Neural cell (in vitro differentiated cells): ENCODE data around the gene RWDD3. TPM values are rescaled to one million over a fixed set of nuclear protein-coding genes. Genes with fewer than 3 reads are reported as not detected.

Experiments
- H2AFZ ChIP-seq: fragments of 200-600, 300-800 bp; sonication (generic), shearing (Covaris generic); 2 replicates; pipeline ENCODE4 v1.6.0; 2014; ENCODE audit warnings: low read depth, mild to moderate bottlenecking, antibody characterized with exemption, low read length, moderate library complexity
- H3F3A ChIP-seq: fragments of 200-600 bp; shearing (Covaris generic); 2 replicates; pipeline ENCODE4 v1.6.1; 2016; ENCODE audit warnings: mild to moderate bottlenecking, moderate library complexity, mixed read lengths, antibody characterized with exemption, low read length; ENCODE audit not compliant: insufficient read depth, poor library complexity, severe bottlenecking
- H3K27ac ChIP-seq: fragments of 200-600, 300-800 bp; sonication (generic), shearing (Covaris generic); 2 replicates; pipeline ENCODE4 v1.5.1; 2014; ENCODE audit warnings: mild to moderate bottlenecking, low read length, moderate library complexity
- H3K27me3 ChIP-seq: fragments of 300-800, 200-600 bp; sonication (generic), shearing (Covaris generic); 2 replicates; pipeline ENCODE4 v1.6.0; 2014; ENCODE audit warnings: mild to moderate bottlenecking, low read depth, low read length, moderate library complexity; ENCODE audit not compliant: insufficient read depth
- H3K36me3 ChIP-seq: fragments of 300-800, 200-600 bp; sonication (generic), shearing (Covaris generic); 2 replicates; pipeline ENCODE4 v1.5.1; 2014; ENCODE audit warnings: mild to moderate bottlenecking, antibody characterized with exemption, low read length, moderate library complexity; ENCODE audit not compliant: insufficient read depth
- H3K4me2 ChIP-seq: fragments of 300-800, 200-600 bp; sonication (generic), shearing (Covaris generic); 2 replicates; pipeline ENCODE4 v1.6.0; 2014; ENCODE audit warnings: mild to moderate bottlenecking, low read length
- H3K4me3 ChIP-seq: fragments of 300-800, 200-600 bp; sonication (generic), shearing (Covaris generic); 2 replicates; pipeline ENCODE4 v1.5.1; 2014; ENCODE audit warnings: mild to moderate bottlenecking, low read length, moderate library complexity
- H3K79me2 ChIP-seq: fragments of 200-600 bp; shearing (Covaris generic); replicated peaks from 2 replicates; pipeline ENCODE4 v1.6.0; 2014; ENCODE audit warnings: mild to moderate bottlenecking, low read length, moderate library complexity; ENCODE audit not compliant: insufficient read depth
- H3K9ac ChIP-seq: fragments of 300-800, 200-600 bp; sonication (generic), shearing (Covaris generic); 2 replicates; pipeline ENCODE4 v1.6.1; 2016; ENCODE audit warnings: mild to moderate bottlenecking, low read length, mixed read lengths
- H3K9me2 ChIP-seq: fragments of 200-600 bp; shearing (Covaris generic); 2 replicates; pipeline ENCODE4 v1.6.1; 2016; ENCODE audit warnings: mild to moderate bottlenecking, low read length, mixed read lengths; ENCODE audit not compliant: insufficient read depth
- H3K9me3 ChIP-seq: fragments of 200-600, 300-800 bp; sonication (generic), shearing (Covaris generic); 2 replicates; pipeline ENCODE4 v1.6.1; 2016; ENCODE audit warnings: mild to moderate bottlenecking, mixed run types, low read length, moderate library complexity, mixed read lengths
- H4K20me1 ChIP-seq: fragments of 200-600 bp; shearing (Covaris generic); 2 replicates; pipeline ENCODE4 v1.6.1; 2016; ENCODE audit warnings: mild to moderate bottlenecking, mixed run types; ENCODE audit not compliant: insufficient read depth
- EP300 ChIP-seq: fragments of 450-650 bp; conservative IDR thresholded peaks from 2 replicates; pipeline ENCODE4 v1.6.1; 2014; ENCODE audit warnings: antibody characterized with exemption, mild to moderate bottlenecking, moderate library complexity; ENCODE audit not compliant: poor library complexity, severe bottlenecking
- EZH2 ChIP-seq: fragments of 200-600, 300-800 bp; shearing (Covaris generic), sonication (generic); IDR thresholded peaks from 2 replicates; pipeline ENCODE4 v1.6.1; 2014; ENCODE audit warnings: antibody characterized with exemption, low read length, borderline replicate concordance, mild to moderate bottlenecking; ENCODE audit not compliant: insufficient read depth, poor library complexity, severe bottlenecking
- MXI1 ChIP-seq: fragments of 450-650 bp; conservative IDR thresholded peaks from 2 replicates; pipeline ENCODE4 v1.6.1; 2014; ENCODE audit warnings: antibody characterized with exemption, mild to moderate bottlenecking; ENCODE audit not compliant: poor library complexity, severe bottlenecking
- POLR2AphosphoS5 ChIP-seq: IDR thresholded peaks from 2 replicates; pipeline ENCODE4 v1.6.1; 2012
- RAD21 ChIP-seq: fragments of 450-650 bp; conservative IDR thresholded peaks from 2 replicates; pipeline ENCODE4 v1.6.1; 2014; ENCODE audit warnings: antibody characterized with exemption, mild to moderate bottlenecking, moderate library complexity
- SMC3 ChIP-seq: fragments of 450-650 bp; conservative IDR thresholded peaks from 2 replicates; pipeline ENCODE4 v1.6.1; 2014; ENCODE audit warnings: antibody characterized with exemption, mild to moderate bottlenecking, moderate library complexity; ENCODE audit not compliant: poor library complexity
- TAF1 ChIP-seq: IDR thresholded peaks from 2 replicates; pipeline ENCODE4 v1.6.1; 2012; ENCODE audit warnings: low read depth
- polyA plus RNA-seq: library from polyadenylated mRNA; depleted of rRNA; stranded (reverse); fragments of >200 nt; gene quantifications from 2 replicates; pipeline ENCODE4 v1.2.3, GENCODE V29; 2014
- TF ChIP-seq, protein P1 (sequence below): fragments of 450-650 bp; IDR thresholded peaks from 2 replicates; pipeline ENCODE4 v1.5.1; 2014; ENCODE audit warnings: antibody characterized with exemption, mild to moderate bottlenecking, moderate library complexity; ENCODE audit not compliant: poor library complexity, severe bottlenecking
- TF ChIP-seq, protein P2 (sequence below): IDR thresholded peaks from 2 replicates; pipeline ENCODE4 v1.6.1; 2012; ENCODE audit warnings: borderline replicate concordance

The RWDD3 gene
- polyA plus RNA-seq, 1 donor from 2014 or later = 41.1 TPM

DNA sequence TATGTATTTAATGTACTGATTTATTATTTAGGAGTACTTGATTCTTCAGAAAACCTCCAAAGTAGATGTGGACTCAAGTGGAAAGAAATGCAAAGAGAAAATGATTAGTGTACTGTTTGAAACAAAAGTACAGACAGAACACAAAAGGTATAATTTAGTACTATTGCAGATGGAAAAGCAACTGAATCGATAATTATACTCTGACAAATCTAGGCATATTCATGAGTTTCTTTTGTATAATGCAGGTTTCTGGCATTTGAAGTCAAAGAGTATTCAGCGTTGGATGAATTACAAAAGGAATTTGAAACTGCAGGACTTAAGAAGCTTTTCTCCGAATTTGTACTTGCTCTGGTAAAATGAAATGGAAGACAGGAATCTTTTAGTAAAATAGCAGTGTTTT, 12.5 kb downstream of the RWDD3 start:
- Histone ChIP-seq H4K20me1 (no peaks in the 10 kb centered on the region), H3K9me2 (no peaks in the 10 kb centered on the region), H3K9me3 (no peaks in the 10 kb centered on the region), H3K79me2 (peaks cover 4% of the 10 kb centered on the region), H3K4me3 (no peak overlapping the region), H2AFZ (no peak overlapping the region), H3K27me3 (no peaks in the 10 kb centered on the region), H3K27ac (no peak overlapping the region), H3K9ac (no peak overlapping the region), H3K36me3 (peaks cover 4% of the 10 kb centered on the region), H3K4me2 (no peak overlapping the region), H3F3A (no peaks in the 10 kb centered on the region)
- TF ChIP-seq RAD21 (no peak), TAF1 (no peak), SMC3 (no peak)

DNA sequence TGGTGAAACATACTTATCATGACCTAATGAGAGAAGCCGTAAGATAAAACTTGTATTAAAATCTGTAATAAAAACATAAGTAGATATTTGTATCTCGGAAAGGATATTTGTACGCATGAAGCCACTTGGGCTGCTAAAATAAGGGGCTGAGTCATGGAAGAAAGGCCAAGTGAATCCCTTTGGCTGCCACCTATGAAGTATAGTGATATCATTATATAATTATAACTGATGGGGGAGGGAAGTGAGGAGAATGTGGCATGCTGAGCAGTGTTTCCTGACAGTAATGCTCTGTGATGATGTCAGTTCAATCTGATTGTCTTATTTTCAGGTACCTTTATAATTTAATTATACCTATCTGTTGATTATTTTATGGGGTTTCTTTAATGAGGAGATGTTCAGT, 13.6 kb downstream of the RWDD3 start:
- no peaks in the 10 kb centered on the region for H3K79me2 ChIP-seq
- no peak overlapping the region for H3K4me3 ChIP-seq
- H2AFZ ChIP-seq = no peak overlapping the region
- H3K27ac ChIP-seq = no peak overlapping the region
- no peaks in the 10 kb centered on the region for H3K36me3 ChIP-seq
- no peak overlapping the region for H3K4me2 ChIP-seq
- TF ChIP-seq POLR2AphosphoS5 (no peak), RAD21 (no peak), SMC3 (no peak), TAF1 (no peak), EZH2 (no peak), EP300 (no peak), MXI1 (no peak)
- TF ChIP-seq, protein P1, sequence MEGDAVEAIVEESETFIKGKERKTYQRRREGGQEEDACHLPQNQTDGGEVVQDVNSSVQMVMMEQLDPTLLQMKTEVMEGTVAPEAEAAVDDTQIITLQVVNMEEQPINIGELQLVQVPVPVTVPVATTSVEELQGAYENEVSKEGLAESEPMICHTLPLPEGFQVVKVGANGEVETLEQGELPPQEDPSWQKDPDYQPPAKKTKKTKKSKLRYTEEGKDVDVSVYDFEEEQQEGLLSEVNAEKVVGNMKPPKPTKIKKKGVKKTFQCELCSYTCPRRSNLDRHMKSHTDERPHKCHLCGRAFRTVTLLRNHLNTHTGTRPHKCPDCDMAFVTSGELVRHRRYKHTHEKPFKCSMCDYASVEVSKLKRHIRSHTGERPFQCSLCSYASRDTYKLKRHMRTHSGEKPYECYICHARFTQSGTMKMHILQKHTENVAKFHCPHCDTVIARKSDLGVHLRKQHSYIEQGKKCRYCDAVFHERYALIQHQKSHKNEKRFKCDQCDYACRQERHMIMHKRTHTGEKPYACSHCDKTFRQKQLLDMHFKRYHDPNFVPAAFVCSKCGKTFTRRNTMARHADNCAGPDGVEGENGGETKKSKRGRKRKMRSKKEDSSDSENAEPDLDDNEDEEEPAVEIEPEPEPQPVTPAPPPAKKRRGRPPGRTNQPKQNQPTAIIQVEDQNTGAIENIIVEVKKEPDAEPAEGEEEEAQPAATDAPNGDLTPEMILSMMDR = no peak
- TF ChIP-seq, protein P2, sequence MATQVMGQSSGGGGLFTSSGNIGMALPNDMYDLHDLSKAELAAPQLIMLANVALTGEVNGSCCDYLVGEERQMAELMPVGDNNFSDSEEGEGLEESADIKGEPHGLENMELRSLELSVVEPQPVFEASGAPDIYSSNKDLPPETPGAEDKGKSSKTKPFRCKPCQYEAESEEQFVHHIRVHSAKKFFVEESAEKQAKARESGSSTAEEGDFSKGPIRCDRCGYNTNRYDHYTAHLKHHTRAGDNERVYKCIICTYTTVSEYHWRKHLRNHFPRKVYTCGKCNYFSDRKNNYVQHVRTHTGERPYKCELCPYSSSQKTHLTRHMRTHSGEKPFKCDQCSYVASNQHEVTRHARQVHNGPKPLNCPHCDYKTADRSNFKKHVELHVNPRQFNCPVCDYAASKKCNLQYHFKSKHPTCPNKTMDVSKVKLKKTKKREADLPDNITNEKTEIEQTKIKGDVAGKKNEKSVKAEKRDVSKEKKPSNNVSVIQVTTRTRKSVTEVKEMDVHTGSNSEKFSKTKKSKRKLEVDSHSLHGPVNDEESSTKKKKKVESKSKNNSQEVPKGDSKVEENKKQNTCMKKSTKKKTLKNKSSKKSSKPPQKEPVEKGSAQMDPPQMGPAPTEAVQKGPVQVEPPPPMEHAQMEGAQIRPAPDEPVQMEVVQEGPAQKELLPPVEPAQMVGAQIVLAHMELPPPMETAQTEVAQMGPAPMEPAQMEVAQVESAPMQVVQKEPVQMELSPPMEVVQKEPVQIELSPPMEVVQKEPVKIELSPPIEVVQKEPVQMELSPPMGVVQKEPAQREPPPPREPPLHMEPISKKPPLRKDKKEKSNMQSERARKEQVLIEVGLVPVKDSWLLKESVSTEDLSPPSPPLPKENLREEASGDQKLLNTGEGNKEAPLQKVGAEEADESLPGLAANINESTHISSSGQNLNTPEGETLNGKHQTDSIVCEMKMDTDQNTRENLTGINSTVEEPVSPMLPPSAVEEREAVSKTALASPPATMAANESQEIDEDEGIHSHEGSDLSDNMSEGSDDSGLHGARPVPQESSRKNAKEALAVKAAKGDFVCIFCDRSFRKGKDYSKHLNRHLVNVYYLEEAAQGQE = no peak
- H3K9me3 ChIP-seq = no peaks in the 10 kb centered on the region
- H3K9ac ChIP-seq = no peak overlapping the region
- no peaks in the 10 kb centered on the region for H3K27me3 ChIP-seq
- no peaks in the 10 kb centered on the region for H3K9me2 ChIP-seq
- no peaks in the 10 kb centered on the region for H4K20me1 ChIP-seq
- no peaks in the 10 kb centered on the region for H3F3A ChIP-seq

DNA sequence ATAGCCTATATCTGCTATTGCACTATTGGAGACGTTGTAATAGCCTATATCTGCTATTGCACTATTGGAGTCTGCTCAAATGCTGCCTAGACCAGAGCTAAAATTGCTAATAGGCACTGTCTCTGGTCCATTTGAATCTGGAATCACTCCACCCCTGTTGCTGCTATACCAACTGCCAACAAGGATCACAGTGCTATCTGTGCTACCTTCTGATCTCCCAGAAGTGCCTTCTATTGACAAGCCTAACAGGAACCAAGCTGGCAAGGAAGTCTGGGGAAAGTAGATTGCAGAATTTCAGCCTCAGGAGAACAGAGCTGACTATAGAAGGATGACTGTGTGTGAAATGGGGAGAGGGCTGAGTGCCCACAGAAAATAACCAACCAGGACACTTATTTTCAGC, 15.9 kb downstream of the RWDD3 start:
- no peaks in the 10 kb centered on the region for H3K27me3 ChIP-seq
- no peaks in the 10 kb centered on the region for H3F3A ChIP-seq
- H3K4me2 ChIP-seq = no peak overlapping the region
- no peaks in the 10 kb centered on the region for H3K9me2 ChIP-seq
- no peaks in the 10 kb centered on the region for H4K20me1 ChIP-seq
- no peak overlapping the region for H3K9ac ChIP-seq
- no peaks in the 10 kb centered on the region for H3K79me2 ChIP-seq
- no peaks in the 10 kb centered on the region for H3K36me3 ChIP-seq
- no peaks in the 10 kb centered on the region for H3K9me3 ChIP-seq
- no peak overlapping the region for H3K4me3 ChIP-seq
- H2AFZ ChIP-seq = no peak overlapping the region
- no peak for TF ChIP-seq EZH2
- no peak for TF ChIP-seq EP300
- TF ChIP-seq, protein P1 = no peak
- TF ChIP-seq POLR2AphosphoS5 = no peak
- TF ChIP-seq, protein P2 = no peak
- no peak for TF ChIP-seq MXI1
- no peak for TF ChIP-seq TAF1
- TF ChIP-seq RAD21 = no peak
- TF ChIP-seq SMC3 = no peak
- H3K27ac ChIP-seq = no peak overlapping the region
